ENCODE results near the gene RTKN2.

RTKN2 gene

DNA sequence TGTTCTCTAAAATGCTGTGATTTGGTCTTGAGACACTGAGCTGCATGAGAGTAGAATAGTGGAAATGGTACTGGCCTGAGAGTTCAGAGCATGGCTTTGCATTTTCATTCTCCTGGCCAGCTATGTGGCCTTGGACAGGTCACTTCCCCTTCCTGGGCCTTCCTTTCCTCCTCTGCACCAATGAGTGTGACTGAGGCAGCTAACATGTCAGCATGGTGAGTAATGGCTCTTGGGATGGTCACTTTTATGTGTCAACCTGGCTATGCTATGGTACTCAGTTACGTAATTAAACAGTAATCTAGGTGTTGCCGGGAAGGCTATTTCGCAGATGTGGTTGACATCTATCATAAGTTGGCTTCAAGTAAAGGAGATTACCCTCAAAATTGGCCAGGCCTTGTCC is 109.3 kb downstream of the RTKN2 start:
- Histone ChIP-seq H3K4me3 (replicated peaks; ENCODE audit: insufficient read depth, low read length) (no peak overlapping the region), H3K27ac (replicated peaks) (no peak overlapping the region), H3K27me3 (ENCODE audit: insufficient read depth, poor library complexity, severe bottlenecking) (no peaks in the 10 kb centered on the region)
- TF ChIP-seq, protein P1, sequence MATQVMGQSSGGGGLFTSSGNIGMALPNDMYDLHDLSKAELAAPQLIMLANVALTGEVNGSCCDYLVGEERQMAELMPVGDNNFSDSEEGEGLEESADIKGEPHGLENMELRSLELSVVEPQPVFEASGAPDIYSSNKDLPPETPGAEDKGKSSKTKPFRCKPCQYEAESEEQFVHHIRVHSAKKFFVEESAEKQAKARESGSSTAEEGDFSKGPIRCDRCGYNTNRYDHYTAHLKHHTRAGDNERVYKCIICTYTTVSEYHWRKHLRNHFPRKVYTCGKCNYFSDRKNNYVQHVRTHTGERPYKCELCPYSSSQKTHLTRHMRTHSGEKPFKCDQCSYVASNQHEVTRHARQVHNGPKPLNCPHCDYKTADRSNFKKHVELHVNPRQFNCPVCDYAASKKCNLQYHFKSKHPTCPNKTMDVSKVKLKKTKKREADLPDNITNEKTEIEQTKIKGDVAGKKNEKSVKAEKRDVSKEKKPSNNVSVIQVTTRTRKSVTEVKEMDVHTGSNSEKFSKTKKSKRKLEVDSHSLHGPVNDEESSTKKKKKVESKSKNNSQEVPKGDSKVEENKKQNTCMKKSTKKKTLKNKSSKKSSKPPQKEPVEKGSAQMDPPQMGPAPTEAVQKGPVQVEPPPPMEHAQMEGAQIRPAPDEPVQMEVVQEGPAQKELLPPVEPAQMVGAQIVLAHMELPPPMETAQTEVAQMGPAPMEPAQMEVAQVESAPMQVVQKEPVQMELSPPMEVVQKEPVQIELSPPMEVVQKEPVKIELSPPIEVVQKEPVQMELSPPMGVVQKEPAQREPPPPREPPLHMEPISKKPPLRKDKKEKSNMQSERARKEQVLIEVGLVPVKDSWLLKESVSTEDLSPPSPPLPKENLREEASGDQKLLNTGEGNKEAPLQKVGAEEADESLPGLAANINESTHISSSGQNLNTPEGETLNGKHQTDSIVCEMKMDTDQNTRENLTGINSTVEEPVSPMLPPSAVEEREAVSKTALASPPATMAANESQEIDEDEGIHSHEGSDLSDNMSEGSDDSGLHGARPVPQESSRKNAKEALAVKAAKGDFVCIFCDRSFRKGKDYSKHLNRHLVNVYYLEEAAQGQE (IDR thresholded peaks at IDR 0.05; ENCODE audit: insufficient replicate concordance, low read depth) = no peak
- TF ChIP-seq GABPA (IDR thresholded peaks at IDR 0.05; ENCODE audit: low read depth) (no peak), SPI1 (IDR thresholded peaks at IDR 0.05; ENCODE audit: borderline replicate concordance, low read depth) (no peak), POLR2AphosphoS5 (IDR thresholded peaks at IDR 0.05; ENCODE audit: low read depth) (no peak)
- TF ChIP-seq, protein P2, sequence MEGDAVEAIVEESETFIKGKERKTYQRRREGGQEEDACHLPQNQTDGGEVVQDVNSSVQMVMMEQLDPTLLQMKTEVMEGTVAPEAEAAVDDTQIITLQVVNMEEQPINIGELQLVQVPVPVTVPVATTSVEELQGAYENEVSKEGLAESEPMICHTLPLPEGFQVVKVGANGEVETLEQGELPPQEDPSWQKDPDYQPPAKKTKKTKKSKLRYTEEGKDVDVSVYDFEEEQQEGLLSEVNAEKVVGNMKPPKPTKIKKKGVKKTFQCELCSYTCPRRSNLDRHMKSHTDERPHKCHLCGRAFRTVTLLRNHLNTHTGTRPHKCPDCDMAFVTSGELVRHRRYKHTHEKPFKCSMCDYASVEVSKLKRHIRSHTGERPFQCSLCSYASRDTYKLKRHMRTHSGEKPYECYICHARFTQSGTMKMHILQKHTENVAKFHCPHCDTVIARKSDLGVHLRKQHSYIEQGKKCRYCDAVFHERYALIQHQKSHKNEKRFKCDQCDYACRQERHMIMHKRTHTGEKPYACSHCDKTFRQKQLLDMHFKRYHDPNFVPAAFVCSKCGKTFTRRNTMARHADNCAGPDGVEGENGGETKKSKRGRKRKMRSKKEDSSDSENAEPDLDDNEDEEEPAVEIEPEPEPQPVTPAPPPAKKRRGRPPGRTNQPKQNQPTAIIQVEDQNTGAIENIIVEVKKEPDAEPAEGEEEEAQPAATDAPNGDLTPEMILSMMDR (IDR thresholded peaks at IDR 0.05; ENCODE audit: insufficient read depth, low read length) = no peak
- DNase-seq (ENCODE audit: low read depth in 1 of 2, low spot score in 1 of 2) = no peak

DNA sequence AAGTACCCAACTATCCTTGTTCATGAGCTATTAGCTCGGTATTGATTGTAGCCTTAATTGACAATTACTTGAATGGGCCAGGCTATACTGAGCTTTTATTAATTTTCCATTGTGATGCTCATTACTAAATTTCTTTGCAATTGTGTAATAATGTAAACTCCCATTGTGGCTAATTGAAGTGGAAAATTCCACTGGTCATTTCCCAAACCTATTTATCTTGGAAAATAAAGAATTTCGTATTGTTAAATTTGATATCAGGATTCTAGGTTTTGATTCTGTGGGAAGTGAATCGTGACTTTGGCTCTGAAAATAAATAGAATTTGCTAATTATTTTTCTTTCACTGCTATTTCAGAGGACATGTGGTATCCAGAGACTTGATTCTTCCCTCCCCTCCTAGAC is 111.0 kb downstream of the RTKN2 start:
- no peak overlapping the region for H3K4me3 ChIP-seq (replicated peaks; ENCODE audit: insufficient read depth, low read length)
- no peak for DNase-seq (ENCODE audit: low read depth in 1 of 2, low spot score in 1 of 2)
- H3K27me3 ChIP-seq (ENCODE audit: insufficient read depth, poor library complexity, severe bottlenecking) = no peaks in the 10 kb centered on the region
- TF ChIP-seq, protein P2 (IDR thresholded peaks at IDR 0.05; ENCODE audit: insufficient read depth, low read length) = no peak
- TF ChIP-seq POLR2AphosphoS5 (IDR thresholded peaks at IDR 0.05; ENCODE audit: low read depth) (no peak), SPI1 (IDR thresholded peaks at IDR 0.05; ENCODE audit: borderline replicate concordance, low read depth) (no peak), GABPA (IDR thresholded peaks at IDR 0.05; ENCODE audit: low read depth) (no peak)
- TF ChIP-seq, protein P1 (IDR thresholded peaks at IDR 0.05; ENCODE audit: insufficient replicate concordance, low read depth) = no peak
- H3K27ac ChIP-seq (replicated peaks) = no peak overlapping the region

DNA sequence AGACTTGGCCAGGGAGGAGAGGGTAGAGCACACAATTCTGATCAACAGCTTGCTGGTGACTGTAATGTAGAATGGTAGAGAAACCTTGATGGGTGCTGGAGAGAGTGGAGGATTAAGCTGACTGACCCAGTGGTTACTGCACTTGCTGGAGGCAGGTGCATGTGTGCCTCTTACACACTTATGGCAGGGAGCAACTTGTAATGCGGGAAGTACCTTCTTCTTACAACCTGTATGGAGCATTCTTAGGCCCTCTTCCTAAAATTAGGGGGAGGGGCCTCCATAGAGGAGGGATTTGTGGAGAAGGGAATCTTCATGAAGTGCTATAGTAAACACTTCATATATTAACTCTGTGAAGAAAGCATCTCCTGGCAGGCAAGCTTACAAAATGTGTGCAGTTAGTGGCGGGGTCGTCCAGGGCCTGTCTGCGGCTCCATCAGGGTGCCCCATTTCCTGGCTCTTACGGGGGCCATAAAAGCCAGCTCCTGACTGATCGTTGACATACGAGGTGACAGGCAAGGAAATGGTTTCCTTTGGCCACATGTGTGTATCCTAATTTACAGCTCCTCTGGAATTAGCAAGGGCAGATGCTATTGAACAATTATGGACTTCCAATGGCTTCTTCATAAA is 113.5 kb downstream of the RTKN2 start:
- TF ChIP-seq GABPA (IDR thresholded peaks at IDR 0.05; ENCODE audit: low read depth) = no peak
- no peak for TF ChIP-seq SPI1 (IDR thresholded peaks at IDR 0.05; ENCODE audit: borderline replicate concordance, low read depth)
- TF ChIP-seq, protein P1 (IDR thresholded peaks at IDR 0.05; ENCODE audit: insufficient replicate concordance, low read depth) = no peak
- H3K4me3 ChIP-seq (replicated peaks; ENCODE audit: insufficient read depth, low read length) = no peak overlapping the region
- no peak overlapping the region for H3K27ac ChIP-seq (replicated peaks)
- no peaks in the 10 kb centered on the region for H3K27me3 ChIP-seq (ENCODE audit: insufficient read depth, poor library complexity, severe bottlenecking)
- no peak for DNase-seq (ENCODE audit: low read depth in 1 of 2, low spot score in 1 of 2)

Data from HL-60 (cell line).